Smooth muscle cell (in vitro differentiated cells): ENCODE results near the gene GNE. TPM values are rescaled to one million over a fixed set of nuclear protein-coding genes. Genes with fewer than 3 reads are reported as not detected.

Experiments
- DNase-seq: peaks from one replicate; lab custom pipeline; 2025; ENCODE audit not compliant: unreplicated experiment; lab: John Stamatoyannopoulos, UW
- H2AFZ ChIP-seq: fragments of 200-600 bp; sonication (generic); 2 replicates; pipeline ENCODE4 v1.6.0; 2016; ENCODE audit warnings: antibody characterized with exemption, low read depth, mild to moderate bottlenecking
- H3F3A ChIP-seq: fragments of 200-600 bp; sonication (generic); 2 replicates; pipeline ENCODE4 v1.6.0; 2017; ENCODE audit warnings: antibody characterized with exemption, low read depth
- H3K27ac ChIP-seq: fragments of 200-600 bp; sonication (generic); 2 replicates; pipeline ENCODE4 v1.5.1; 2016; ENCODE audit warnings: low read depth, mild to moderate bottlenecking
- H3K27me3 ChIP-seq: fragments of 200-600 bp; sonication (generic); 2 replicates; pipeline ENCODE4 v1.6.1; 2016; ENCODE audit warnings: low read depth, mild to moderate bottlenecking
- H3K36me3 ChIP-seq: fragments of 200-600 bp; sonication (generic); 2 replicates; pipeline ENCODE4 v1.5.1; 2016; ENCODE audit warnings: low read depth
- H3K4me1 ChIP-seq: fragments of 200-600 bp; sonication (generic); 2 replicates; pipeline ENCODE4 v1.5.1; 2016; ENCODE audit warnings: low read depth
- H3K4me2 ChIP-seq: fragments of 200-600 bp; sonication (generic); 2 replicates; pipeline ENCODE4 v1.6.0; 2016; ENCODE audit warnings: mild to moderate bottlenecking
- H3K4me3 ChIP-seq: fragments of 200-600 bp; sonication (generic); 2 replicates; pipeline ENCODE4 v1.5.1; 2016; ENCODE audit warnings: mild to moderate bottlenecking
- H3K79me2 ChIP-seq: fragments of 200-600 bp; sonication (generic); 2 replicates; pipeline ENCODE4 v1.6.0; 2016; ENCODE audit warnings: low read depth, mild to moderate bottlenecking
- H3K9ac ChIP-seq: fragments of 200-600 bp; sonication (generic); 2 replicates; pipeline ENCODE4 v1.6.0; 2016; ENCODE audit warnings: low read depth
- H3K9me3 ChIP-seq: fragments of 200-600 bp; sonication (generic); replicated peaks from 2 replicates; pipeline ENCODE4 v1.5.1; 2016; ENCODE audit warnings: low read depth
- H4K20me1 ChIP-seq: fragments of 200-600 bp; sonication (generic); 2 replicates; pipeline ENCODE4 v1.6.0; 2016; ENCODE audit warnings: low read depth
- WGBS: methylation state at CpG from one replicate; pipeline ENCODE4 v1.1.7; 2016; ENCODE audit warnings: low lambda C conversion rate; 5-methylcytosine and 5-hydroxymethylcytosine counted together
- polyA plus RNA-seq: library from polyadenylated mRNA; unstranded; fragments of >200 nt; fragmentation: Nextera tagmentation; extraction: Ambion mirVana; gene quantifications from 2 replicates; pipeline ENCODE4 v1.2.1, GENCODE V29; 2016
- total RNA-seq: library from RNA; depleted of rRNA; stranded (reverse); fragments of >200 nt; gene quantifications from 2 replicates; pipeline ENCODE4 v1.2.3, GENCODE V29; 2014
- TF ChIP-seq, protein P1 (sequence below): fragments of 200-600 bp; sonication (generic); IDR thresholded peaks from 2 replicates; pipeline ENCODE4 v1.5.1; 2017; ENCODE audit warnings: borderline replicate concordance, mild to moderate bottlenecking, antibody characterized with exemption; ENCODE audit not compliant: insufficient read depth, poor library complexity, severe bottlenecking

Gene GNE
- total and polyA plus RNA-seq, 2 experiments from 2014 or later: 7.0 to 20.8 TPM

DNA sequence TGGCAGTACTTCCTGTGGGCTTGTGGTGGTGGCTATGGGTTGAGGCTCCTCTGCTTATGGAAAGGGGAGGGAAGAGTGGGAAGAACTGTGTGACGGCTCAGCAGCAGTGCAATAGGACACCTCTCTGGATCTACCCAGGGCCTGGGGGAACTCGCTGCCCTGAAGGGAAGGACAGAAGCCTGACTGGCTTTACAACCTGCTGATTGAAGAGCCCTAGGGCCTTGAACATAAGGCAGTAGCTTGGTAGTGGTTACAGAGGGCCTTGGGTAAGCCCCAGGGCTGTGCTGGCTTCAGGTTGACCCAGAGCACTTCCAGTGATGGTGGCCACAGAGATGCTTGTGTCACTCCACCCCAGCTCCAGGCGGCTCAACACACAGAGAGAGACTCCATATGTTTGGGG is 83.5 kb downstream of the GNE start:
- Histone ChIP-seq H3K9me3 (no peaks in the 10 kb centered on the region), H3K9ac (no peak overlapping the region), H3K27ac (no peak overlapping the region), H3K4me2 (no peak overlapping the region), H3K36me3 (no peaks in the 10 kb centered on the region), H4K20me1 (no peaks in the 10 kb centered on the region), H3K4me1 (no peaks in the 10 kb centered on the region), H3K4me3 (no peak overlapping the region), H3K79me2 (no peaks in the 10 kb centered on the region), H3K27me3 (no peaks in the 10 kb centered on the region), H3F3A (no peaks in the 10 kb centered on the region), H2AFZ (no peak overlapping the region)
- TF ChIP-seq, protein P1, sequence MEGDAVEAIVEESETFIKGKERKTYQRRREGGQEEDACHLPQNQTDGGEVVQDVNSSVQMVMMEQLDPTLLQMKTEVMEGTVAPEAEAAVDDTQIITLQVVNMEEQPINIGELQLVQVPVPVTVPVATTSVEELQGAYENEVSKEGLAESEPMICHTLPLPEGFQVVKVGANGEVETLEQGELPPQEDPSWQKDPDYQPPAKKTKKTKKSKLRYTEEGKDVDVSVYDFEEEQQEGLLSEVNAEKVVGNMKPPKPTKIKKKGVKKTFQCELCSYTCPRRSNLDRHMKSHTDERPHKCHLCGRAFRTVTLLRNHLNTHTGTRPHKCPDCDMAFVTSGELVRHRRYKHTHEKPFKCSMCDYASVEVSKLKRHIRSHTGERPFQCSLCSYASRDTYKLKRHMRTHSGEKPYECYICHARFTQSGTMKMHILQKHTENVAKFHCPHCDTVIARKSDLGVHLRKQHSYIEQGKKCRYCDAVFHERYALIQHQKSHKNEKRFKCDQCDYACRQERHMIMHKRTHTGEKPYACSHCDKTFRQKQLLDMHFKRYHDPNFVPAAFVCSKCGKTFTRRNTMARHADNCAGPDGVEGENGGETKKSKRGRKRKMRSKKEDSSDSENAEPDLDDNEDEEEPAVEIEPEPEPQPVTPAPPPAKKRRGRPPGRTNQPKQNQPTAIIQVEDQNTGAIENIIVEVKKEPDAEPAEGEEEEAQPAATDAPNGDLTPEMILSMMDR: no peak
- DNase-seq: no peak
- WGBS: 65% methylated on average over 3 of the region's 3 CpGs

- 62% methylated on average over 7 of the region's 7 CpGs for WGBS
Observed at GRCh38 chr9:36174271-36174670, 84.0 kb downstream of the GNE start.

DNA sequence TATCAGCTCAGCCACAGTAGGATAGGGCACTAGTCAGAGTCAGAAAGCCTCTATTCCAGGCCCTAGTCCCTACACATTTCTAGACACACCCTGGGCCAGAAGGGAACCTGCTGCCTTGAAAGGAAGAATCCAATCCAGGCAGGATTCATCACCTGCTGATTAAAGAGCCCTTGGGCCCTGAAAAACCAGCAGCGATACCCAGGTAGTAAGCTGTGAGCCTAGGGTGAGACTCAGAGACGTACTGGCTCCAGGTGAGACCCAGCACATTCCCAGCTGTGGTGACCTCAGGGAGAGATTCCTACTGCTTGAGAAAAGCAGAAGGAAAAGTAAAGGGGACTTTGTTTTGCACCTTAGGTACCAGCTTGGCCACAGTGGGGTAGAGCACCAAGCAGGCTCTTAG is 84.4 kb downstream of the GNE start:
- Histone ChIP-seq H2AFZ (no peak overlapping the region), H3K4me1 (no peaks in the 10 kb centered on the region), H3K79me2 (no peaks in the 10 kb centered on the region), H3F3A (no peaks in the 10 kb centered on the region), H3K27ac (no peak overlapping the region), H3K9me3 (no peaks in the 10 kb centered on the region), H3K36me3 (no peaks in the 10 kb centered on the region), H3K4me3 (no peak overlapping the region), H3K9ac (no peak overlapping the region), H3K27me3 (no peaks in the 10 kb centered on the region), H3K4me2 (no peak overlapping the region), H4K20me1 (no peaks in the 10 kb centered on the region)
- 91% methylated on average over 2 of the region's 2 CpGs for WGBS
- TF ChIP-seq, protein P1: no peak
- no peak for DNase-seq

More at GRCh38 chr9:36174271-36174670, 84.0 kb downstream of the GNE start:
- no peaks in the 10 kb centered on the region for H4K20me1 ChIP-seq
- H3F3A ChIP-seq: no peaks in the 10 kb centered on the region
- TF ChIP-seq, protein P1: no peak
- no peak overlapping the region for H3K4me3 ChIP-seq
- H3K27me3 ChIP-seq: no peaks in the 10 kb centered on the region
- H3K9me3 ChIP-seq: no peaks in the 10 kb centered on the region
- H3K27ac ChIP-seq: no peak overlapping the region
- no peaks in the 10 kb centered on the region for H3K36me3 ChIP-seq
- H3K79me2 ChIP-seq: no peaks in the 10 kb centered on the region
- H3K9ac ChIP-seq: no peak overlapping the region
- DNase-seq: no peak
- no peaks in the 10 kb centered on the region for H3K4me1 ChIP-seq
- H2AFZ ChIP-seq: no peak overlapping the region
- no peak overlapping the region for H3K4me2 ChIP-seq

DNA sequence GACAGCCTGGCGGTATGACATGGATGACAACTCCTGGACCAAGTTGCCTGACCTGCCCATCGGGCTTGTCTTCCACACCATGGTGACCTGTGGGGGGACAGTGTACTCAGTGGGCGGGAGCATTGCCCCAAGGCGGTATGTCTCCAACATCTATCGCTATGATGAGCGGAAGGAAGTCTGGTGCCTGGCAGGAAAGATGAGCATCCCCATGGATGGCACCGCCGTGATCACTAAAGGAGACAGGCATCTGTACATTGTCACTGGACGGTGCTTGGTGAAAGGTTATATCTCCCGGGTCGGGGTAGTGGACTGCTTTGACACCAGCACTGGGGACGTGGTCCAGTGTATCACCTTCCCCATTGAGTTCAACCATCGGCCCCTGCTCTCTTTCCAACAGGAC is 87.7 kb downstream of the GNE start:
- no peaks in the 10 kb centered on the region for H3K9me3 ChIP-seq
- H3K9ac ChIP-seq: no peak overlapping the region
- H4K20me1 ChIP-seq: no peaks in the 10 kb centered on the region
- no peak overlapping the region for H3K4me3 ChIP-seq
- no peak for DNase-seq
- no peaks in the 10 kb centered on the region for H3K79me2 ChIP-seq
- no peak overlapping the region for H3K4me2 ChIP-seq
- H3K4me1 ChIP-seq: no peaks in the 10 kb centered on the region
- no peak overlapping the region for H2AFZ ChIP-seq
- 96% methylated on average over 13 of the region's 13 CpGs for WGBS
- no peak overlapping the region for H3K27ac ChIP-seq
- no peaks in the 10 kb centered on the region for H3F3A ChIP-seq
- TF ChIP-seq, protein P1: no peak
- H3K36me3 ChIP-seq: no peaks in the 10 kb centered on the region
- no peaks in the 10 kb centered on the region for H3K27me3 ChIP-seq
